SK-MEL-5 (cell line): ENCODE measurements around the gene NACAD. TPM values are rescaled to one million over a fixed set of nuclear protein-coding genes. Genes with fewer than 3 reads are reported as not detected.

ENCODE experiments used
- DNase-seq: peaks from one replicate; pipeline ENCODE4 v3.0.0-alpha.2; 2016; ENCODE audit warnings: low read depth, low spot score
- in situ Hi-C: cut with HindIII; loops from 2 replicates; pipeline ENCODE4 v1.10.0; 2016; ENCODE audit warnings: low sequenced_read_pairs, high pct_unique_total_duplicates, low pct_unique_long_range_greater_than_20kb
- total RNA-seq: library from RNA; depleted of rRNA; stranded (reverse); fragments of >200 nt; shearing (Covaris generic); gene quantifications from 2 replicates; pipeline ENCODE4 v1.2.3, GENCODE V29; 2014

Gene NACAD
- total RNA-seq, 1 experiment from 2014 or later, result 0.05 TPM

DNA sequence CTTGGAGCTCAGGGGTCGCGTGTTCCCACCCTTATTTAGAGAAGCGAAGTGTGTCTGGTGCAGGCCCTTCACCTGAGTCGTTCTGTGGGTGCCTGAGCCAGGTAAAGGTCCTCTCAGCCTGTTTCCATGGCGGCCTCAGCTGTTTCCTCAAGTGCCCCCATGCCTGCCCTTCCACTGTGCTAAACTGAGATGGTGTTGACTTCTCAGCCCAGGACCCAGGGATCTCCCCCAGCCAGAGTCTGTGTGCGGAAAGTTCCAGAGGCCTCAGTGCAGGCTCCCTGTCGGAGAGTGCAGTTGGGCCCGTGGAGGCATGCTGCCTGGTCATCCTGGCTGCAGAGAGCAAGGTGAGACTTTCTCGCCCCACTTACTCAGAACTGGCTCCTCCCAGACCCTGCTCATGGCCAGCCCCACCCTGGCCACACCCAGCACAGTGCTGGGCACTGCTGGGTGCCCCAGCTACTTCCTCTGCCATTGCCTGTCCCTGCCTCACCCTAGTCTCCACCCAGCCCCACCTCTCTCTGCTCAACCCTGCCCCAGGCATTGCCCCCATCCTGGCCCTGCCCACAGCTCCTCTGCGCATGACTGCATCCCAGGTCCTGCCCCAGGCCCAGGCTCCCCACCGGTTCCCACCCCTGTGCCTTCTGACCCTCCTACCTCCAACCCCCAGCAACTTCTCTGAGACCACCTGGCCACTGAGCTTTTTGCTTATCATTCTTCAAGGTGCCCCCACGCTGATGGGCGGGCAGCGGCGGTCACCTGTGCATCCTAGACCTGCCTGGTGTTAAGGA is 20.3 kb downstream of the NACAD start:
- in situ Hi-C loops, result no loop called here
- no peak for DNase-seq

DNA sequence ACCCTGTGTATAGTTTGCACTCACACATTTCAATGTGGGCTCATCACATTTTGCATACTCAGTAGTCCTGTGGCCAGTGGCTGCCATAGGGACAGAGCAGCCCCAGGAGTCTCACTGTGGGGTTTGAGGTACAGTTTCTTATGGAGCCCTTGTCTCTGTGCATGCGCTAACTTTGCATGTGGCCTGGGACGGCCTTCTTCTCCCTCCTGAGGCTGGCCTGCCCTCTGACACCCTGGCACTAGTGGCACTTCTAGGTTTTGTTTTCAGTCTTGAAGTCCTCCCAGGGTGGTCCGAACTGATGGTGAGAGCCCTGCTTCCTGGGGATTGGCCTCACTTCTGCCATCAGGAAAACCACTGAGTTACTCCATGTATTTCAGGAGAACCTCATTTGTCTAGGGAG is 21.2 kb downstream of the NACAD start:
- in situ Hi-C loops, result no loop called here

DNA sequence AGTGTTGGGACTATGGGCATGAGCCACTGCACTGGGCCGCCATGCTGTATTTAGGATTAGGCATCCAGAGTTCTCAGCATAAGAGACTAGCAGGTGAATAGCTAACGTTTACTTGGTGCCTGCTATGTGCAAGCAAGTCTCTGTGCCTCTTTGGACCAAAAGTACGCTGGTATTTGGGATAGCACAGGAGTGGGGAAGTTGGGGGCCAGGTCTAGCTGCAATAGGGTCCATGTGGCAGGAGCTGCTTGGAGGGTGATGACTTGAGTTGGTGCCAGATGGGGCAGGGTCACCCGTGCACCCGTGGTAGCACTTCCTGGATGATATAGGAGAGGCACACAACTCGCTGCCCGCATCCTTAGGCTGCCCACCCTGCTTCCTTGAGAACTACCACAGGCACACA is 22.4 kb downstream of the NACAD start:
- no peak for DNase-seq
- in situ Hi-C loops, result no loop called here

More for the DNA sequence above, 21.2 kb downstream of the NACAD start:
- DNase-seq, result no peak

- no peak for DNase-seq
- in situ Hi-C loops, result no loop called here
Measured at GRCh38 chr7:45065031-45065995, 23.5 kb downstream of the NACAD start.

- in situ Hi-C loops, result no loop called here
- no peak for DNase-seq
Measured at GRCh38 chr7:45064047-45064725, 24.6 kb downstream of the NACAD start.

DNA sequence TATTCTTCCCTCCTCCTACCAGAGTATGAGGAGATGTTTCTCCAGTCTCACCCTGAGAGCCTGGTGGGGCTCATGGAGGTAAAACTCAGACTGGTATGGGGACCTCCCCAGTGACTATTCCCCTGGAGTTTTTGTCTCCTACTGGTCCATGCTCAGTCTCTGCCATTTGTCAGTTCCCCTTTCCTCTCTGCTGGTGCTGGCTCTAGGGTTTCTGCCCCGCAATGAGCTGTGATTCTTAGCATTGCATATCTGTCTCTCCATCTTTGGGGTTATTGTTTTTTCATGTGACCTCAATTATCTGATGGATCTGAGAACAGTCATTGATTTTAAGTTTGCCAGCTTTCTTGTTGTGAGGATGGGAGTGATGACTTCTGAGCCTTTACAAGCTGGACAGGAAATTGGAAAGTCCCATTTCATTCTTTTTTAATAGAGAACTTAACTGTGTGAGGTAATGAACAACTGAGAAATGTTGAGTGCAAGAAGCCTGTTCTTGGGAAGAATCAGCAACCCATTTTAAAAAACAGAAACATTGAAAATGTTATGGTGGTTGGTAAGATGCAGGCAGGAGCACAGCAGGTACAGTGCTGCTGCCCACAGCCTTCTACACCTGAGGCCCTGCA is 26.9 kb downstream of the NACAD start:
- in situ Hi-C loops, result no loop called here
- no peak for DNase-seq

- in situ Hi-C loops, result no loop called here
- DNase-seq, result no peak
Measured at GRCh38 chr7:45061352-45061751, 27.4 kb downstream of the NACAD start.

DNA sequence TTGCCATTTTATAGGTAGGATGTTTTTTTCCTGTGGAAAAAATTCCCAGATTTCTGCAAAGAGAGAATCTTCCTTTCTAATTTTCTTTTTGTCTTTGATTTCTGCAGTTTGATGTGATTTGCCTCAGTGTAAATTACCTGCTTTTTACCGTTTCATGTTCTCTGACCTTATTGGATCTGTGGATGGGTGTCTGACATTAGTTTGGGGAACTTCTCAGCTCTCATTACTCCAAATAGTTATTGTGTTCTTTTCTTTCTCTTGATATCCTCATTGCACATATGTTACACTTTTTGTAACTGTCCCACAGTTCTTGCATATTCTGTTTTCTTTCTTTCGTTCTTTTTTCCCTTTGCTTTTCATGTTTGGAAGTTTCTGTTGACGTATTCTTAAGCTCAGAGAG is 28.5 kb downstream of the NACAD start:
- in situ Hi-C loops, result no loop called here
- DNase-seq, result no peak

GRCh38 chr7:45057878-45058277 is 30.9 kb downstream of the NACAD start:
- in situ Hi-C loops, result no loop called here
- no peak for DNase-seq

DNA sequence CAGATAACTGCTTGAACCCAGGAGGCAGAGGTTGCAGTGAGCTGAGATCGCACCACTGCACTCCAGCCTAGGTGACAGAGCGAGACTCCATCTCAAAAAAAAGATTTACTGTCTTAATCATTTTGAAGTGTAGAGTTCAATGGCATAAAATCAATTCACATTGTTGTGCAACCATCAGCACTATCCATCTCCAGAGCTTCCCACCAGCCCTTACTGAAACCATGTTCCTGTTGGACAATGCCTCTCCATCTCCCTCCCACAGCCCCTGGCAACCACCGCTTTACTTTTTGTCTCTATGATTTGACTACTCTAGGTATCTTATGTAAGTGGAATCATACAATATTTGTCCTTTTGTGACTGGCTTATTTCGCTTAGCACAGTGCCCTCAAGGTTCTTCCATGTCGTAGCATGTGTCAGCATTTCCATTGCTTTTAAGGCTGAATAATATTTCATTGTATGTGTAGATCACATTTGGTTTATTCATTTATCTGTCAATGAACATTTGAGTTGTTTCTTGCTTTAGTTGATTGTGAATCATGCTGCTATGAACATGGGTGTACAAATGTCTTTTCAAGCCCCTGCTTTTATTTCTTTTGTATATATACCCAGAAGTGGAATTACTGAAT is 33.1 kb downstream of the NACAD start:
- in situ Hi-C loops, result no loop called here
- no peak for DNase-seq

- in situ Hi-C loops, result no loop called here
- DNase-seq, result no peak
Measured at GRCh38 chr7:45055016-45055415, 33.8 kb downstream of the NACAD start.

DNA sequence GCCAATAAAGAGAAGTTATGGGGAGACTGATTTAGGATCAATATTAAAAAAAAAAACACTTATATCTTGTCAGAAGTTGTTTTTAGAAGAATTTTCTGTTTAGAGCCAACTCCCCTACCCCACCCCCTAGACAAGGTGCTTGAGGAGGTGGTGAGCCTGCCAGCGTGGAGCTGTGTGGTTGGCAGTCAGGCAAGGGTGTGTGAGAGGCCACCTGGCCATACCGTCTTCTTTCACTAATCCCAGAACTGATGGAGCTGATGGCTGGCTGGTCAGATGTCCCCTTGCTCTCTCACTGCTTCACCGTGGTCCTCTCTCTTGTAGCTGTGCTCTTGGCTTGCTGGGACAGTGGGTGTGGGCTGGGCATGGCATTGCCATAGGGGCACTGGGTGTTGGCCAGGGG is 34.3 kb downstream of the NACAD start:
- DNase-seq, result no peak
- in situ Hi-C loops, result no loop called here

DNA sequence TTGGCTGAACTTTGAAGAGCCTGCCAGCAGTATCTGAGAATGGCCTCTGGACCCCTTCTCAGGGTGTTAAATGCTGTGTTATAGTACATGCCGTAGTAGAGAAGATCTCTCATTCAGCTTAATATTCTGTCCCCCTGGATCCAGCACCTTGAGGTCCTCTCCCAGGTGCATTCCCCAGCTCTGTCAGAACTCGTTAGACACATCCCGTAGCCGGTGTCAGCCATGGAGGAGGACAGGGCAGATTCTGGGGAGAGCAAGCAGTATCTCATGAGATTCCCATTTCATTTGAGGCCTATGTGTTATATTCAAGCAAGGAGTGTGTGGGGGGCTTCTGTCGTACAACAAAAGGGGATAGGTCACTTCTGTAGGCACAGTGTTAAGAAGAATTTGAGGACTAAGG is 34.8 kb downstream of the NACAD start:
- DNase-seq, result no peak
- in situ Hi-C loops, result no loop called here

- DNase-seq, result no peak
- in situ Hi-C loops, result no loop called here
Measured at GRCh38 chr7:45053401-45053800, 35.4 kb downstream of the NACAD start.

- in situ Hi-C loops, result no loop called here
- DNase-seq, result no peak
Measured at GRCh38 chr7:45052011-45052410, 36.8 kb downstream of the NACAD start.

GRCh38 chr7:45050198-45050597 is 38.6 kb downstream of the NACAD start:
- in situ Hi-C loops, result no loop called here
- no peak for DNase-seq

DNA sequence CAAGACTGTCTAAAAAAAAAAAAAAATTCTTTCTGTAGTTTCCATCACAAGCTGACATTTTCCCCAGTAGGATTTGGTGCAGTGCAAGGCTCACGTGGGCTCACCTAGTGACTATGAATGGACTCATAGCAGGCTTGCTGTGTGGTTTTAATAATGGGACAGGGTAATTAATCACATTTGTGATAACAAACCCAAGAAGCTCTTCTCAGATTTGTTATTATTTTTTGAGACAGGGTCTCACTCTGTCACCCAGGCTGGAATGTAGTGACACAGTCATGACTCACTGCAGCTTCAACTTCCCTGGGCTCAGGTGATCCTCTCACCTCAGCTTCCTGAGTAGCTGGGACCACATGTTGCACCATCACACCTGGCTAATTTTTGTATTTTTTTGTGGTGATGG is 40.0 kb downstream of the NACAD start:
- in situ Hi-C loops, result no loop called here
- no peak for DNase-seq
